HEK293T (cell line): ENCODE results near the gene BICD2.

ENCODE experiments used
- BHLHE40 ChIP-seq: fragments of 450-650 bp; IDR thresholded peaks from 2 replicates; pipeline ENCODE4 v1.6.1; 2016; ENCODE audit warnings: mild to moderate bottlenecking, moderate library complexity, borderline replicate concordance
- CTBP1 ChIP-seq: fragments of 450-650 bp; IDR thresholded peaks from 2 replicates; pipeline ENCODE4 v1.6.1; 2016; ENCODE audit warnings: borderline replicate concordance
- ELF4 ChIP-seq: fragments of 450-650 bp; IDR thresholded peaks from 2 replicates; pipeline ENCODE4 v1.6.1; 2017; ENCODE audit warnings: antibody characterized with exemption
- FOXA1 ChIP-seq: fragments of 450-650 bp; IDR thresholded peaks from 2 replicates; pipeline ENCODE4 v1.6.1; 2016; ENCODE audit warnings: mild to moderate bottlenecking
- FOXK2 ChIP-seq: fragments of 450-650 bp; IDR thresholded peaks from 2 replicates; pipeline ENCODE4 v1.6.1; 2016; ENCODE audit warnings: mild to moderate bottlenecking
- FOXM1 ChIP-seq: fragments of 450-650 bp; IDR thresholded peaks from 2 replicates; pipeline ENCODE4 v1.6.1; 2017; ENCODE audit warnings: mild to moderate bottlenecking, borderline replicate concordance
- HDGF ChIP-seq: fragments of 450-650 bp; IDR thresholded peaks from 2 replicates; pipeline ENCODE4 v1.6.1; 2017; ENCODE audit warnings: antibody characterized with exemption, borderline replicate concordance
- NFRKB ChIP-seq: fragments of 450-650 bp; IDR thresholded peaks from 2 replicates; pipeline ENCODE4 v1.6.1; 2016; ENCODE audit warnings: mild to moderate bottlenecking, moderate library complexity
- PKNOX1 ChIP-seq: fragments of 450-650 bp; IDR thresholded peaks from 2 replicates; pipeline ENCODE4 v1.6.1; 2016
- SP1 ChIP-seq: fragments of 450-650 bp; IDR thresholded peaks from 2 replicates; pipeline ENCODE4 v1.6.1; 2017
- SUZ12 ChIP-seq: fragments of 450-650 bp; IDR thresholded peaks from 2 replicates; pipeline ENCODE4 v1.6.1; 2016; ENCODE audit warnings: mild to moderate bottlenecking
- TARDBP ChIP-seq: fragments of 450-650 bp; IDR thresholded peaks from 2 replicates; pipeline ENCODE4 v1.6.1; 2016
- ZNF384 ChIP-seq: fragments of 450-650 bp; IDR thresholded peaks from 2 replicates; pipeline ENCODE4 v1.6.1; 2016

- TF ChIP-seq BHLHE40 (no peak), FOXA1 (no peak), FOXK2 (no peak), ELF4 (no peak), NFRKB (no peak), FOXM1 (no peak), PKNOX1 (no peak), CTBP1 (no peak), SP1 (no peak), SUZ12 (no peak), HDGF (no peak), ZNF384 (no peak), TARDBP (no peak)
These were observed 55.4 kb downstream of the BICD2 start for GRCh38 chr9:92709240-92709639.
